BJ (cell line): Measurements from ENCODE around the gene ORM1. TPM values are rescaled to one million over a fixed set of nuclear protein-coding genes. Genes with fewer than 3 reads are reported as not detected.

ENCODE experiments used
- CTCF ChIA-PET: fragments of 350-600 bp; formaldehyde crosslinking; extraction: SDS; loops from one replicate; lab custom pipeline; 2021; ENCODE audit warnings: antibody characterized with exemption, inconsistent platforms; lab: Yijun Ruan, JAX
- POLR2A ChIA-PET: fragments of 300-600 bp; sonication (Branson Sonifier 250); formaldehyde crosslinking; extraction: SDS; loops from one replicate; lab custom pipeline; 2021; ENCODE audit warnings: antibody characterized with exemption; lab: Charles Lee
- DNase-seq: peaks from one replicate; pipeline ENCODE4 v3.0.0-alpha.2; 2011; ENCODE audit warnings: low read depth
- H3K27me3 ChIP-seq: 2 replicates; pipeline ENCODE4 v1.6.0; 2011; ENCODE audit warnings: low read length; ENCODE audit not compliant: control insufficient read depth, insufficient read depth
- H3K36me3 ChIP-seq: 2 replicates; pipeline ENCODE4 v1.5.1; 2011; ENCODE audit warnings: low read length; ENCODE audit not compliant: control insufficient read depth, insufficient read depth
- H3K4me3 ChIP-seq: 2 replicates; pipeline ENCODE4 v1.5.1; 2011; ENCODE audit warnings: low read depth, mild to moderate bottlenecking, control low read depth, low read length
- CTCF ChIP-seq: IDR thresholded peaks from 2 replicates; pipeline ENCODE4 v1.5.1; 2011; ENCODE audit warnings: low read depth, mild to moderate bottlenecking, control low read depth, inconsistent platforms, low read length, moderate library complexity; ENCODE audit not compliant: insufficient read depth
- polyA plus RNA-seq: library from polyadenylated mRNA; depleted of rRNA; stranded (reverse); fragments of >200 nt; gene quantifications from 2 replicates; pipeline ENCODE4 v1.2.3, GENCODE V29; 2011; rRNA removed

The ORM1 gene
- polyA plus RNA-seq, 1 experiment, result not detected

GRCh38 chr9:114374936-114375335 is 52.0 kb downstream of the ORM1 start:
- DNase-seq, result no peak
- POLR2A ChIA-PET, result no interaction called here
- H3K27me3 ChIP-seq, result no peaks in the 10 kb centered on the region
- H3K4me3 ChIP-seq, result no peak overlapping the region
- no peak for TF ChIP-seq CTCF
- peaks cover 28% of the 10 kb centered on the region for H3K36me3 ChIP-seq
- CTCF ChIA-PET, result no interaction called here

GRCh38 chr9:114375386-114376175 is 52.7 kb downstream of the ORM1 start:
- no peak for DNase-seq
- POLR2A ChIA-PET, result no interaction called here
- Histone ChIP-seq H3K4me3 (no peak overlapping the region), H3K36me3 (peaks cover 28% of the 10 kb centered on the region), H3K27me3 (no peaks in the 10 kb centered on the region)
- no peak for TF ChIP-seq CTCF
- CTCF ChIA-PET, result no interaction called here

Other genes starting within 250 kb of the ORM1 start
- 0.22 and 0.23 TPM in 2 replicates for gene AMBP, start 244.8 kb upstream of the ORM1 start, polyA plus RNA-seq
- 0.07 TPM in 2 replicates for gene KIF12, start 223.8 kb upstream of the ORM1 start, polyA plus RNA-seq
- 11.6 and 16.6 TPM in 2 replicates for gene COL27A1, start 167.6 kb upstream of the ORM1 start, polyA plus RNA-seq
- not detected in 2 replicates for gene ORM2, start 6.8 kb downstream of the ORM1 start, polyA plus RNA-seq
- 6.3 and 11.8 TPM in 2 replicates for gene AKNA, start 64.9 kb downstream of the ORM1 start, polyA plus RNA-seq
- 0.61 and 1.5 TPM in 2 replicates for gene WHRN, start 182.4 kb downstream of the ORM1 start, polyA plus RNA-seq